Measurements from ENCODE around the gene ARHGAP15. TPM values are rescaled to one million over a fixed set of nuclear protein-coding genes. Genes with fewer than 3 reads are reported as not detected.

The ARHGAP15 gene
- total RNA-seq, 1 experiment from 2014 or later: 0.41 TPM

DNA sequence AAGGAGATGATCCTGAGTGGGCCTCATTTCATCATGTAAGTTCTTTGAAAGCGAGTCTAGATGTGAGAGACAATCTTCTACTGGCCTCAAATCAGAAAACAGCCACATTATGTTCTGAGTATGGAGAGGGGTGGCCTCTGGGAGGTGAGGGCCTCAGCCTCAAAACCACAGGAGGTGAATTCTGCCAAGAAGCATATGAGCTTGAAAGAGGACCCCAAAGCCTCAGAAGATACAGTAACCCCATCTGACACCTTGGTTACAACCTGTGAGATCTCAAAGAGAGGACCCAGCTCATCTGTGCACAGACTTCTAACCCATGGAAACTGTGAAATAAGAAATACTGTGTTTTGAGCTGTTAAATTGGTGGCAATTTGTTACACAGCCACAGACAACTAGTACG is 200.1 kb downstream of the ARHGAP15 start:
- ChIA-PET POLR2A (no interaction called here), CTCF (no interaction called here)
- TF ChIP-seq TCF7L2 (IDR thresholded peaks at IDR 0.05; ENCODE audit: low read depth, low read length) (no peak), POLR2AphosphoS5 (IDR thresholded peaks at IDR 0.05; ENCODE audit: low read depth, low read length) (no peak), SIN3A (IDR thresholded peaks at IDR 0.05; ENCODE audit: borderline replicate concordance, insufficient read depth, low read depth, low read length) (no peak), CTCF (IDR thresholded peaks at IDR 0.05) (no peak)
- H3K4me3 ChIP-seq (ENCODE audit: low read depth in 2 of 2, low read length in 2 of 2): no peak overlapping the region
- intact Hi-C loops (cut with micrococcal nuclease; ENCODE audit: unreplicated experiment): no loop called here
- ATAC-seq: no peak
- H3K4me1 ChIP-seq (ENCODE audit: control insufficient read depth, insufficient read depth, low read length): no peaks in the 10 kb centered on the region
- no peaks in the 10 kb centered on the region for H3K36me3 ChIP-seq (ENCODE audit: control insufficient read depth, insufficient read depth, low read length)
- DNase-seq (ENCODE audit: low read depth, low spot score): no peak
- H3K27me3 ChIP-seq (ENCODE audit: control insufficient read depth, insufficient read depth, low read length): no peaks in the 10 kb centered on the region
- no peak overlapping the region for H3K27ac ChIP-seq (ENCODE audit: low read length)
- no peaks in the 10 kb centered on the region for H3K9me3 ChIP-seq (ENCODE audit: control insufficient read depth, insufficient read depth, low read depth, low read length)
- no TSS peak for BruUV-seq (replicated peaks)
- in situ Hi-C loops (cut with HindIII; ENCODE audit: low pct_unique_long_range_greater_than_20kb, low sequenced_read_pairs): no loop called here

- H3K36me3 ChIP-seq (ENCODE audit: control insufficient read depth, insufficient read depth, low read length): no peaks in the 10 kb centered on the region
- no peak for ATAC-seq
- ChIA-PET POLR2A (interaction anchor here (0.5 kb wide), 1 partner anchor 116 kb away, joined by 12 read pairs; no protein-coding TSS in a partner anchor), CTCF (no interaction called here)
- H3K27me3 ChIP-seq (ENCODE audit: control insufficient read depth, insufficient read depth, low read length): no peaks in the 10 kb centered on the region
- no peak overlapping the region for H3K4me3 ChIP-seq (ENCODE audit: low read depth in 2 of 2, low read length in 2 of 2)
- H3K9me3 ChIP-seq (ENCODE audit: control insufficient read depth, insufficient read depth, low read depth, low read length): no peaks in the 10 kb centered on the region
- TF ChIP-seq POLR2AphosphoS5 (IDR thresholded peaks at IDR 0.05; ENCODE audit: low read depth, low read length) (no peak), TCF7L2 (IDR thresholded peaks at IDR 0.05; ENCODE audit: low read depth, low read length) (no peak), CTCF (IDR thresholded peaks at IDR 0.05) (no peak), SIN3A (IDR thresholded peaks at IDR 0.05; ENCODE audit: borderline replicate concordance, insufficient read depth, low read depth, low read length) (no peak)
- TF ChIP-seq, protein P1, sequence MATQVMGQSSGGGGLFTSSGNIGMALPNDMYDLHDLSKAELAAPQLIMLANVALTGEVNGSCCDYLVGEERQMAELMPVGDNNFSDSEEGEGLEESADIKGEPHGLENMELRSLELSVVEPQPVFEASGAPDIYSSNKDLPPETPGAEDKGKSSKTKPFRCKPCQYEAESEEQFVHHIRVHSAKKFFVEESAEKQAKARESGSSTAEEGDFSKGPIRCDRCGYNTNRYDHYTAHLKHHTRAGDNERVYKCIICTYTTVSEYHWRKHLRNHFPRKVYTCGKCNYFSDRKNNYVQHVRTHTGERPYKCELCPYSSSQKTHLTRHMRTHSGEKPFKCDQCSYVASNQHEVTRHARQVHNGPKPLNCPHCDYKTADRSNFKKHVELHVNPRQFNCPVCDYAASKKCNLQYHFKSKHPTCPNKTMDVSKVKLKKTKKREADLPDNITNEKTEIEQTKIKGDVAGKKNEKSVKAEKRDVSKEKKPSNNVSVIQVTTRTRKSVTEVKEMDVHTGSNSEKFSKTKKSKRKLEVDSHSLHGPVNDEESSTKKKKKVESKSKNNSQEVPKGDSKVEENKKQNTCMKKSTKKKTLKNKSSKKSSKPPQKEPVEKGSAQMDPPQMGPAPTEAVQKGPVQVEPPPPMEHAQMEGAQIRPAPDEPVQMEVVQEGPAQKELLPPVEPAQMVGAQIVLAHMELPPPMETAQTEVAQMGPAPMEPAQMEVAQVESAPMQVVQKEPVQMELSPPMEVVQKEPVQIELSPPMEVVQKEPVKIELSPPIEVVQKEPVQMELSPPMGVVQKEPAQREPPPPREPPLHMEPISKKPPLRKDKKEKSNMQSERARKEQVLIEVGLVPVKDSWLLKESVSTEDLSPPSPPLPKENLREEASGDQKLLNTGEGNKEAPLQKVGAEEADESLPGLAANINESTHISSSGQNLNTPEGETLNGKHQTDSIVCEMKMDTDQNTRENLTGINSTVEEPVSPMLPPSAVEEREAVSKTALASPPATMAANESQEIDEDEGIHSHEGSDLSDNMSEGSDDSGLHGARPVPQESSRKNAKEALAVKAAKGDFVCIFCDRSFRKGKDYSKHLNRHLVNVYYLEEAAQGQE (IDR thresholded peaks at IDR 0.05; ENCODE audit: insufficient read depth in 1 of 2, low read depth in 2 of 2, low read length in 1 of 2): no peak
- H3K27ac ChIP-seq (ENCODE audit: low read length): no peak overlapping the region
- in situ Hi-C loops (cut with HindIII; ENCODE audit: low pct_unique_long_range_greater_than_20kb, low sequenced_read_pairs): no loop called here
- H3K4me1 ChIP-seq (ENCODE audit: control insufficient read depth, insufficient read depth, low read length): no peaks in the 10 kb centered on the region
- no TSS peak for BruUV-seq (replicated peaks)
- no peak for DNase-seq (ENCODE audit: low read depth, low spot score)
- intact Hi-C loops (cut with micrococcal nuclease; ENCODE audit: unreplicated experiment): no loop called here
Measured at GRCh38 chr2:143333168-143333791, 204.1 kb downstream of the ARHGAP15 start.
